NCI-H69 (cell line): ENCODE data around the gene UGP2.
"Not testable (repeated sequence)": the region's sequence is repeated elsewhere in the genome, so short reads cannot be mapped to it uniquely, and the experiment has no call there.

Source experiments
- DNase-seq: peaks from one replicate; lab custom pipeline; 2025; lab: John Stamatoyannopoulos, UW

The UGP2 gene

GRCh38 chr2:63893163-63893562 is 51.5 kb downstream of the UGP2 start:
- DNase-seq = no peak

DNA sequence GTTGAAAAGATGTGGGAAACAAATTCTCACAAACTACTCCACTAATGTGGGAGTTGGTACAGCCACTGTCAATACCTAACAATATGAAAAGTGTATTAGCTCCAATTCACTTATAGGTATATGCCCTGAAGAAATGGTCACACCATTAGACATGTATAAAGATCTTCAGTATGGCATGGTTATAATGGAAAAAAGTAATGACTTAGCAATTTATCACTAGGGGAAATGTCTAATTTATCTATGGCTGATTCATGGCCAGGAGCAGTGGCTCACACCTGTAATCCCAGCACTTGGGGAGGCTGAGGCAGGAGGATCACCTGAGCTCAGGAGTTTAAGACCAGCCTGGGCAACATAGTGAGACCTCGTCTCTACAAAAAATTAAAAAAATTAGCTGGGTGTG is 52.5 kb downstream of the UGP2 start:
- DNase-seq = no peak

DNA sequence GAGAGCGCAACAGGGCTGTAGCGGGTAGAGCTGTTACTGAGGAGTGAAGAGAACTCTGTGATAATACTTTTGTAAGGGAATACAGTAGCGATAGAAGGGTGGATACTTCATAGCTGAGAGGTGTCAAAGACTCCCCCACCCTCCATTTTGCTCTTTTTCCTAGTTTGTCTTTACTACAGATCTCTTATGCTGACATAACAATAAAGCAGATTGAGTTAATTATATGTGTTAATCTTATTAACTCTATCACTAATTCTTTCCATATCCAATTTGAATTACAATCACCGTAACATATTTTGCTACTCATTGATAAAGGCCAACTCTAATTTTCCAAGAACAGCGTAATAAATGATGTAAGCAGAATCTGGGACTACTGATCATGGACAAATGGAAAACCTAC is 57.1 kb downstream of the UGP2 start:
- no peak for DNase-seq

DNA sequence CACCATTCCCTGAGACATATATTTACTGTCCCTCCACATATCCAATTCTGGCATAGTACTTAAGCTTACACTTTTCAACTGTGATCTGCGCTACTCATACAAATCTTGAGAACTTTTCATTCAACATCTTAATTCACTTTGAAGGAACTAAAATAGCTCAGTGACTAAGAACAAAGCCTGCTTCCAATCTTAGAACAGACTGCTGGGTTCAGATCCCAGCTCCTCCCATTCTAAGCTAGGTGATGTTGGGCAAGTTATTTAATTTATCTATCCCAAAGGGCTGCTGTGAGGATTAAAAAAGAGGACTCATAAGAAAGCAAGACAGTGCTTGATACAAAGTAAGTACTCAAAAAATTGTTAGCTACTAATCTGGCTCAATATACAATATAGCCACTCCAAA is 57.9 kb downstream of the UGP2 start:
- no peak for DNase-seq

DNA sequence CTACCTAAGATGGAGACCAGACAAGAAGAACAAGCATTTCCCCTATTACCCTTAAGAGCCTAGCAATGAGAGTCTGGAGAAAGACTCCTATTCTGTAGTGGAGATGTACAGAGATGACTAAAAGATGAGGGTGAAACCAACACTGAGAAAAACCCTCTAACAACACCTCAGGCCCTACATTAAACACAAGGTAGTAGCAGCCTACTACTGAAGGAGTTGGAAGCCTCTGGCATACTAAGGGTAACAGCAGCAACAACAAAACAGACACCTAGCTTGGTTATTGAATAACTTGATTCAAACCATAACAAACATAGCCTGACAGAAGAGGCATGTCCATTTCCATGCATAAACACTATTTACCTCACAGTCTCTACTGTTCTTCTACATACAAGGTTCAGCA is 60.5 kb downstream of the UGP2 start:
- DNase-seq = no peak

DNA sequence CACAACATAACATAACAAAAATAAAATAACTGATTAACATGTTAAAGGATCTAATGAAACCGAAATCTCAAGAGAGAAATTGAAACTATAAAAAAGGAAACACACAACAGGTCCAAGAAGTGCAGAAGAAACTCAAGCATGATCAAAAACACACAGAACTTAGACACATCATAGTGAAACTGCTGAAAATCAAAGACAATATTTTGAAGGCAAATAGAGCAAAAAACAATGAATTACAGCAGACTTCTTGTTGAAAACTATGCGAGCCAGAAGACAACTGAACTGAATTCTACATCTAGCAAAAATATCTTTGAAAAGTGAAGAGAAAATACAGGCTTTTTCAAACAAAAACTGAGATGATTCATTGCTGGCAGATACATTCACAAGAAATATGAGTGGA is 61.3 kb downstream of the UGP2 start:
- no peak for DNase-seq

- no peak for DNase-seq
These were observed 72.6 kb downstream of the UGP2 start for GRCh38 chr2:63914311-63914710.

DNA sequence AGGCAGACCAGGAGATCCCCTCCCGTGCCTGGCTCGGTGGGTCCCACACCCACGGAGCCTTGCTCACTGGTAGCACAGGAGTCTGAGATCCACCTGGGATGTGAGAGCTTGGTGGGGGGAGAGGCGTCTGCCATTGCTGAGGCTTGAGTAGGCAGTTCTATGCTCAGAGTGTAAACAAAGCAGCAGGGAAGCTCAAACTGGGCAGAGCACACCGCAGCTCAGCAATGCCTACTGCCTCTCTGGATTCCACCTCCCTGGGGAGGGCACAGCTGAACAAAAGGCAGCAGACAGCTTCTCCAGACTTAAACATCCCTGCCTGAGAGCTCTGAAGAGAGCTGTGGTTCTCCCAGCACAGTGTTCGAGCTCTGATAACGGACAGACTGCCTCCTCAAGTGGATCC is 85.1 kb downstream of the UGP2 start:
- peak; percentile 85 for DNase-seq

- not testable (repeated sequence) for DNase-seq
These were observed 90.4 kb downstream of the UGP2 start for GRCh38 chr2:63932104-63932503.
